Ishikawa (cell line): ENCODE data around the gene BLCAP.

Experiments used
- CEBPB ChIP-seq: IDR thresholded peaks from 2 replicates; pipeline ENCODE4 v1.6.1; 2012
- CREB1 ChIP-seq: IDR thresholded peaks from 2 replicates; pipeline ENCODE4 v1.6.1; 2012; ENCODE audit warnings: low read depth
- EGR1 ChIP-seq: IDR thresholded peaks from 2 replicates; pipeline ENCODE4 v1.6.1; 2012
- EP300 ChIP-seq: IDR thresholded peaks from 2 replicates; pipeline ENCODE4 v1.6.1; 2012; ENCODE audit warnings: borderline replicate concordance
- FOXM1 ChIP-seq: IDR thresholded peaks from 2 replicates; pipeline ENCODE4 v1.6.1; 2012; ENCODE audit warnings: low read depth, borderline replicate concordance
- MAX ChIP-seq: IDR thresholded peaks from 2 replicates; pipeline ENCODE4 v1.6.1; 2012
- NFIC ChIP-seq: IDR thresholded peaks from 2 replicates; pipeline ENCODE4 v1.6.1; 2012
- RAD21 ChIP-seq: IDR thresholded peaks from 2 replicates; pipeline ENCODE4 v1.6.1; 2012; ENCODE audit warnings: low read depth
- REST ChIP-seq: IDR thresholded peaks from 2 replicates; pipeline ENCODE4 v1.6.1; 2012; ENCODE audit warnings: low read depth, mild to moderate bottlenecking
- TAF1 ChIP-seq: IDR thresholded peaks from 2 replicates; pipeline ENCODE4 v1.6.1; 2012; ENCODE audit warnings: low read depth, mild to moderate bottlenecking
- TCF12 ChIP-seq: IDR thresholded peaks from 2 replicates; pipeline ENCODE4 v1.6.1; 2012; ENCODE audit warnings: low read depth
- TEAD4 ChIP-seq: IDR thresholded peaks from 2 replicates; pipeline ENCODE4 v1.6.1; 2012
- USF1 ChIP-seq: IDR thresholded peaks from 2 replicates; pipeline ENCODE4 v1.6.1; 2012
- YY1 ChIP-seq: IDR thresholded peaks from 2 replicates; pipeline ENCODE4 v1.6.1; 2012; ENCODE audit warnings: low read depth
- ZBTB7A ChIP-seq: IDR thresholded peaks from 2 replicates; pipeline ENCODE4 v1.6.1; 2012; ENCODE audit warnings: low read depth

Gene BLCAP

GRCh38 chr20:37545516-37545915, 17.8 kb upstream of the BLCAP start:
- TF ChIP-seq CEBPB (no peak), USF1 (no peak), TCF12 (no peak), RAD21 (no peak), EGR1 (no peak)

- no peak for TF ChIP-seq TEAD4
- TF ChIP-seq RAD21, result no peak
- no peak for TF ChIP-seq MAX
- no peak for TF ChIP-seq TAF1
- no peak for TF ChIP-seq REST
- TF ChIP-seq CEBPB, result no peak
- no peak for TF ChIP-seq YY1
- TF ChIP-seq EP300, result no peak
- no peak for TF ChIP-seq EGR1
- TF ChIP-seq ZBTB7A, result no peak
- TF ChIP-seq USF1, result no peak
- TF ChIP-seq NFIC, result no peak
- TF ChIP-seq TCF12, result no peak
- no peak for TF ChIP-seq FOXM1
- no peak for TF ChIP-seq CREB1
Measured at GRCh38 chr20:37544386-37544785, 16.7 kb upstream of the BLCAP start.

GRCh38 chr20:37543828-37544227, 16.2 kb upstream of the BLCAP start:
- peak; percentile 19; the same call in 1 of the 2 replicates for TF ChIP-seq RAD21
- no peak for TF ChIP-seq CEBPB

- TF ChIP-seq TEAD4, result no peak
- TF ChIP-seq ZBTB7A, result no peak
- no peak for TF ChIP-seq RAD21
- no peak for TF ChIP-seq CEBPB
- TF ChIP-seq YY1, result no peak
Measured at GRCh38 chr20:37542281-37542680, 14.6 kb upstream of the BLCAP start.

GRCh38 chr20:37541326-37541725, 13.7 kb upstream of the BLCAP start:
- no peak for TF ChIP-seq CEBPB

- TF ChIP-seq FOXM1 (no peak), ZBTB7A (no peak), USF1 (no peak), NFIC (no peak), MAX (no peak), YY1 (no peak), TEAD4 (no peak), TAF1 (no peak), CEBPB (no peak), EGR1 (no peak), RAD21 (no peak), EP300 (no peak), TCF12 (no peak), REST (no peak)
Measured at GRCh38 chr20:37540001-37540400, 12.3 kb upstream of the BLCAP start.

GRCh38 chr20:37539424-37539823, 11.7 kb upstream of the BLCAP start:
- no peak for TF ChIP-seq NFIC
- TF ChIP-seq MAX, result no peak
- TF ChIP-seq REST, result no peak
- no peak for TF ChIP-seq TAF1
- TF ChIP-seq EGR1, result no peak
- TF ChIP-seq EP300, result no peak
- no peak for TF ChIP-seq FOXM1
- no peak for TF ChIP-seq TCF12
- TF ChIP-seq CEBPB, result no peak
- no peak for TF ChIP-seq CREB1
- TF ChIP-seq USF1, result no peak
- no peak for TF ChIP-seq RAD21
- TF ChIP-seq TEAD4, result no peak
- TF ChIP-seq ZBTB7A, result no peak
- TF ChIP-seq YY1, result no peak
